ENCODE results near the gene PSMB5.

Gene PSMB5

DNA sequence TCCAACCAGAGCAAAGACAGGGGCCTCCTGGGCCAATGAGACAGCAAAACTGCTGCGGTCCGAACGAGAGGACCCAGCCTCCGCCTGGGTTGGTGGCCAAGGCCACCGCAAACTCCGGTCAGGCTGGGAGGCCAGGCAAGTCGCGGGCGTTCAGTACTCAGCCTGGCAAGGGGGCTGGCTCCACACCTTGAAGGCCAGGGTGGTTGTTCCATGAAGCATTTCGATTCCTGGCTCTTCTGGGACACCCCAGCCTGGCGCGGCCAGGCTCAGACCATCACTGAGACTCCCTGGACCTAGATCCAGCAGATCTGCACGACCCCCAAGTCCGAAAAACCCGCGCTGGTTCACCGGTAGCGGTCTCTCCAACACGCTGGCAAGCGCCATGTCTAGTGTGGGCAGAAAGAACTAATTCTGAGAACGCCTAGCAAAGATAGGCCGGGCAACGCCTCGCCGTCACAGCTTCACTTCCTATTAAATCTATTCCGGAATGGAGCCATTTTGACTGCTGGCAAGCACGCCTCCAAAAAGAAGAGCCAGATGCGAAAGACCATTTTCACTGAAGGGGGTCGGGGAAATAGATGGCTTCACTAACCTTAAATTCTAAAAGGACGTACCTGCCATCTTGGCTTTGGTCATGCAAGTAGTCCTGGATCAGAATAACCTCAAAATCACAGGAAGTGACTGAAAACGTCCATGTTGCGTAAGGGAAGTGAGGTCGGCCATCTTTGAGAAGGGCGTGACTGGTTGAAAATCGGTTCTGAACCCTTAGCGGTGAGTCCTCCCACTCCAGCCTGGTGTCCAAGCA lies at the start of gene PSMB5:
Gene PSMB5, minus strand, starts transcription at position 403 of the 805 bp plus-strand sequence. Its CDS starts 19 bp downstream, at position 384.
- H3K9me3 ChIP-seq (ENCODE audit: insufficient read depth, low read length) = no peaks in the 10 kb centered on the region
- H3K9ac ChIP-seq (ENCODE audit: low read length) = peak within 1 kb of the TSS; percentile 90
- peak within 1 kb of the TSS; percentile 86 for H3K27ac ChIP-seq (ENCODE audit: low read length)
- H3K27me3 ChIP-seq (ENCODE audit: low read depth, low read length) = no peaks in the 10 kb centered on the region
- TF ChIP-seq EZH2phosphoT487 (IDR thresholded peaks at IDR 0.05; ENCODE audit: low read depth) = no peak
- no peak for TF ChIP-seq CTCF (IDR thresholded peaks at IDR 0.05; ENCODE audit: low read depth, low read length)
- H3K79me2 ChIP-seq (ENCODE audit: low read length) = peaks cover 34% of the 10 kb centered on the region
- H3K4me1 ChIP-seq (ENCODE audit: low read length) = peaks cover 14% of the 10 kb centered on the region
- H3K4me2 ChIP-seq (ENCODE audit: low read length) = peak within 1 kb of the TSS; percentile 64
- no peaks in the 10 kb centered on the region for H4K20me1 ChIP-seq (ENCODE audit: insufficient read depth, low read length)
- peaks cover 23% of the 10 kb centered on the region for H3K36me3 ChIP-seq (replicated peaks; ENCODE audit: low read depth, low read length)
- H2AFZ ChIP-seq (ENCODE audit: low read depth, low read length) = peak within 1 kb of the TSS; percentile 94
- H3K4me3 ChIP-seq (ENCODE audit: low read length) = peak within 1 kb of the TSS; percentile 88

DNA sequence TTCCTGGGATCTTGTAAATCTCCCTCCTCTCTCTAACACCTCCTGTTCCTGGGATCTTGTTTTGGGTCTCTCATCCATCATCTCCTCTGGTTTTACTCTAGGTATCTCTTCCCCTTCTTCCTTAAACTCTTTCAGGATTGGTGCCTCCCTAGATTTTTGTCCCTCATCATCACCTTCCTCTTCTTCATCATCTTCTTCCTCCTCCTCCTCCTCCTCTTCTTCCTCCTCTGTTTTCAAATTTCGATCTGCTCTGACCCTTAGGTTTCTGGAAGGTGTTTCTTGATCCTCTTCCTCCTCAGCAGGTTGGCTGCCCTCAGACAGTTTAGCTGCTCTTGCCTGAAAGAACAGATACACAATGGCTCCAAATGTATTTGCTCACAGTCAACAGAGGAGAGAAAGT lies 45.8 kb upstream of the PSMB5 start:
- TF ChIP-seq CTCF (IDR thresholded peaks at IDR 0.05; ENCODE audit: low read depth, low read length) = no peak
- no peak for TF ChIP-seq EZH2phosphoT487 (IDR thresholded peaks at IDR 0.05; ENCODE audit: low read depth)
- Histone ChIP-seq H3K36me3 (replicated peaks; ENCODE audit: low read depth, low read length) (peaks cover 77% of the 10 kb centered on the region), H3K27ac (ENCODE audit: low read length) (no peak overlapping the region)

DNA sequence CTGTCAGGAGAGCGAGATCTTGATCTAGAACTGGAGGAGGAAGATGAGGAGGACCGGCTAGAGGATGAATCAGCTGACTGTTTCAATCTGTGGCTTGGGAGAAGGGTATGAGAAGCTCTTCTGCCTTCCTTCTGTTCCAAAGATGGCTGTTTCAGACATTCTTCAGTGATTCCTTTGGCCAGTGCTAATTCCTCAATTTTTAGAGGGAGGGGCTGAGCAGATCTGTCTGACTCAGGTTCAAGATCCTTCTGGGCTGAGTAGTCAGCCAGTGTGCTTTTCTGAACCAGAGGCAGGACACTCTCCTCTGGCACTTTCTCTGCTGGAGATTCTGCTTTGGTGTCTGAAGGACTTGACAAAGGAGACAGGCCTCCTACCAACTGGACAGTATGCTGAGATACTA lies 45.0 kb upstream of the PSMB5 start:
- Histone ChIP-seq H3K27ac (ENCODE audit: low read length) (no peak overlapping the region), H3K4me2 (ENCODE audit: low read length) (no peak overlapping the region), H4K20me1 (ENCODE audit: insufficient read depth, low read length) (no peaks in the 10 kb centered on the region), H3K36me3 (replicated peaks; ENCODE audit: low read depth, low read length) (peaks cover 75% of the 10 kb centered on the region), H3K79me2 (ENCODE audit: low read length) (no peaks in the 10 kb centered on the region), H3K4me1 (ENCODE audit: low read length) (peaks cover 12% of the 10 kb centered on the region), H2AFZ (ENCODE audit: low read depth, low read length) (no peak overlapping the region), H3K27me3 (ENCODE audit: low read depth, low read length) (no peaks in the 10 kb centered on the region), H3K9me3 (ENCODE audit: insufficient read depth, low read length) (no peaks in the 10 kb centered on the region), H3K9ac (ENCODE audit: low read length) (no peak overlapping the region), H3K4me3 (ENCODE audit: low read length) (no peak overlapping the region)
- no peak for TF ChIP-seq CTCF (IDR thresholded peaks at IDR 0.05; ENCODE audit: low read depth, low read length)
- TF ChIP-seq EZH2phosphoT487 (IDR thresholded peaks at IDR 0.05; ENCODE audit: low read depth) = no peak

More for the DNA sequence above, 45.8 kb upstream of the PSMB5 start:
- no peaks in the 10 kb centered on the region; the same call in 1 of the 2 replicates for H3K79me2 ChIP-seq (ENCODE audit: low read length)
- H3K9me3 ChIP-seq (ENCODE audit: insufficient read depth, low read length) = no peaks in the 10 kb centered on the region
- H4K20me1 ChIP-seq (ENCODE audit: insufficient read depth, low read length) = no peaks in the 10 kb centered on the region
- no peak overlapping the region for H3K4me3 ChIP-seq (ENCODE audit: low read length)
- no peaks in the 10 kb centered on the region for H3K27me3 ChIP-seq (ENCODE audit: low read depth, low read length)
- no peak overlapping the region for H3K4me2 ChIP-seq (ENCODE audit: low read length)
- H3K4me1 ChIP-seq (ENCODE audit: low read length) = peaks cover 8% of the 10 kb centered on the region
- no peak overlapping the region for H3K9ac ChIP-seq (ENCODE audit: low read length)
- no peak overlapping the region for H2AFZ ChIP-seq (ENCODE audit: low read depth, low read length)

- H3K27ac ChIP-seq (ENCODE audit: low read length) = no peak overlapping the region
- peaks cover 12% of the 10 kb centered on the region for H3K4me1 ChIP-seq (ENCODE audit: low read length)
- no peaks in the 10 kb centered on the region for H4K20me1 ChIP-seq (ENCODE audit: insufficient read depth, low read length)
- H2AFZ ChIP-seq (ENCODE audit: low read depth, low read length) = no peak overlapping the region
- peaks cover 74% of the 10 kb centered on the region for H3K36me3 ChIP-seq (replicated peaks; ENCODE audit: low read depth, low read length)
- no peak for TF ChIP-seq CTCF (IDR thresholded peaks at IDR 0.05; ENCODE audit: low read depth, low read length)
- no peak for TF ChIP-seq EZH2phosphoT487 (IDR thresholded peaks at IDR 0.05; ENCODE audit: low read depth)
- H3K9ac ChIP-seq (ENCODE audit: low read length) = no peak overlapping the region
- no peaks in the 10 kb centered on the region for H3K79me2 ChIP-seq (ENCODE audit: low read length)
- H3K4me3 ChIP-seq (ENCODE audit: low read length) = no peak overlapping the region
- H3K9me3 ChIP-seq (ENCODE audit: insufficient read depth, low read length) = no peaks in the 10 kb centered on the region
- H3K27me3 ChIP-seq (ENCODE audit: low read depth, low read length) = no peaks in the 10 kb centered on the region
- H3K4me2 ChIP-seq (ENCODE audit: low read length) = no peak overlapping the region
These were observed 44.0 kb upstream of the PSMB5 start for GRCh38 chr14:23078692-23079116.
